HEK293T (cell line): ENCODE data around the gene ZCCHC24.

Experiments
- BHLHE40 ChIP-seq: fragments of 450-650 bp; IDR thresholded peaks from 2 replicates; pipeline ENCODE4 v1.6.1; 2016; ENCODE audit warnings: mild to moderate bottlenecking, moderate library complexity, borderline replicate concordance
- CTBP1 ChIP-seq: fragments of 450-650 bp; IDR thresholded peaks from 2 replicates; pipeline ENCODE4 v1.6.1; 2016; ENCODE audit warnings: borderline replicate concordance
- ELF4 ChIP-seq: fragments of 450-650 bp; IDR thresholded peaks from 2 replicates; pipeline ENCODE4 v1.6.1; 2017; ENCODE audit warnings: antibody characterized with exemption
- FOXA1 ChIP-seq: fragments of 450-650 bp; IDR thresholded peaks from 2 replicates; pipeline ENCODE4 v1.6.1; 2016; ENCODE audit warnings: mild to moderate bottlenecking
- FOXM1 ChIP-seq: fragments of 450-650 bp; IDR thresholded peaks from 2 replicates; pipeline ENCODE4 v1.6.1; 2017; ENCODE audit warnings: mild to moderate bottlenecking, borderline replicate concordance
- HDGF ChIP-seq: fragments of 450-650 bp; IDR thresholded peaks from 2 replicates; pipeline ENCODE4 v1.6.1; 2017; ENCODE audit warnings: antibody characterized with exemption, borderline replicate concordance
- L3MBTL2 ChIP-seq: fragments of 450-650 bp; conservative IDR thresholded peaks from 2 replicates; pipeline ENCODE4 v1.6.1; 2016; ENCODE audit warnings: mild to moderate bottlenecking
- SP1 ChIP-seq: fragments of 450-650 bp; IDR thresholded peaks from 2 replicates; pipeline ENCODE4 v1.6.1; 2017
- SUZ12 ChIP-seq: fragments of 450-650 bp; IDR thresholded peaks from 2 replicates; pipeline ENCODE4 v1.6.1; 2016; ENCODE audit warnings: mild to moderate bottlenecking
- ZNF384 ChIP-seq: fragments of 450-650 bp; IDR thresholded peaks from 2 replicates; pipeline ENCODE4 v1.6.1; 2016

DNA sequence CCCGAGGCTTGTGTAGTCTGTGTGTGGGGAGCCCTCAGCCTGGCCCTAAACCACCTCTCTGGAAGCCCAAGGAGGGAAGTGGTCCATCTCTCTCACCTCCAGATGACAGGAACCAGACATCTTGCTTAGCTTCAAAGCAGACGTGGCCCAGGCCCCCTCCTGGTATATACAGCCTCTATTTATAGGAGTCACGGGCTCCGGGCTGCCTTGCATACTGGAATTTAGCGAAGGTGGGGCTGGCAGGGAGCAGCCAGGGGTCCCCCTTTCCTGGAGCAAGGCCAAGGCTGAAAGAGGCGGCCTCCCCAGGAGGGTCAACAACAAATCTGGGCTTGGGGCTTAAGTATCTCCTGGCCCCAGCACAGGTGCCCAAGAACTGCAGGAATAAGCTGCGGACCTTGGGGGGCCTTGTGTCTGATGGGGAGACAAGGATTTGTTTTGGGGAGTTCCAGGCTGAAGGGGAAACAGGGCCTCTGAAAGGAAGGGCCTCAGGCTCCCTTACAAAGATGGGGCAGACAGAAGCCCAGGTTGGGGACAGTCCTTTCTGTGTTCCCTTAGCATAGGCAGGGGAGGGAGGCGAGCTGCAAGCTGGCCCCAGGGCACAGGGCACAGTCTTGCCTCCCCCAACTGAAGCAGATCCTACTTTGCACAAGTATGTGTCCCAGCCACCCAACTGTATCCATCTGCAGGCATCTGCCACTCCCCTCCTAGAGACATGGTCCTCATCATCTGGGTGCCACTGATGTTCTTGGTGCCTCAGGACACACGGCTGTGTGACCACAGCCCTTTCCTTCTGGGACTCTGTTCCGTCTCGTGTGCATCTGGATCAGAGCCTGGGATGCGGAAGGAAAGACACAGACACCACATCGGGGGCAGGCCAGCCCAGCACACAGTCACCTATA lies 11.9 kb downstream of the ZCCHC24 start:
- TF ChIP-seq CTBP1 (no peak), FOXM1 (no peak), SUZ12 (no peak), SP1 (no peak), BHLHE40 (no peak), L3MBTL2 (no peak), HDGF (no peak), ZNF384 (no peak), FOXA1 (no peak), ELF4 (no peak)
